GM20000 (cell line): ENCODE data around the gene EFNB2.

Source experiments
- DNase-seq: peaks from one replicate; pipeline ENCODE4 v3.0.0; 2012; ENCODE audit warnings: low spot score
- CTCF ChIP-seq: IDR thresholded peaks from 2 replicates; pipeline ENCODE4 v1.5.1; 2012; ENCODE audit warnings: mild to moderate bottlenecking, control low read depth; ENCODE audit errors: extremely low read depth, missing control alignments

EFNB2 gene

GRCh38 chr13:106535552-106536243 lies at the start of gene EFNB2:
Gene EFNB2, minus strand, starts transcription at chr13:106535662. Its CDS starts 698 bp downstream, at chr13:106534964.
- peak; percentile 100 for DNase-seq
- TF ChIP-seq CTCF, result no peak

- DNase-seq, result no peak
- TF ChIP-seq CTCF, result no peak
Measured at GRCh38 chr13:106581225-106581624, 45.8 kb upstream of the EFNB2 start.

- DNase-seq, result no peak
- TF ChIP-seq CTCF, result no peak
Measured at GRCh38 chr13:106575896-106576295, 40.4 kb upstream of the EFNB2 start.

- no peak for TF ChIP-seq CTCF
- DNase-seq, result no peak
Measured at GRCh38 chr13:106573868-106574267, 38.4 kb upstream of the EFNB2 start.

- no peak for DNase-seq
- no peak for TF ChIP-seq CTCF
Measured at GRCh38 chr13:106573284-106573846, 37.9 kb upstream of the EFNB2 start.

GRCh38 chr13:106570299-106570852 lies 34.9 kb upstream of the EFNB2 start:
- no peak for TF ChIP-seq CTCF
- DNase-seq, result peak; percentile 6
